Inferior parietal cortex (tissue), 1 donor: Measurements from ENCODE around the gene RAB19.
A peak's percentile ranks its signal among the peaks of the same experiment; 100 is the strongest.

Experiments used
- DNase-seq: peaks from one replicate; pipeline ENCODE4 v3.0.0-alpha.2; 2016; ENCODE audit errors: extremely low spot score

The RAB19 gene

GRCh38 chr7:140403878-140404564, at the start of gene RAB19:
Gene RAB19 (plus strand): TSS chr7:140404058. CDS start chr7:140407647, 3,589 bp downstream.
- no peak for DNase-seq

- no peak for DNase-seq
Observed at GRCh38 chr7:140358024-140358411, 45.8 kb upstream of the RAB19 start.

- DNase-seq = no peak
Observed at GRCh38 chr7:140358412-140359051, 45.3 kb upstream of the RAB19 start.

GRCh38 chr7:140360697-140361229, 43.1 kb upstream of the RAB19 start:
- no peak for DNase-seq

GRCh38 chr7:140364819-140365218, 39.0 kb upstream of the RAB19 start:
- no peak for DNase-seq

GRCh38 chr7:140367528-140367927, 36.3 kb upstream of the RAB19 start:
- no peak for DNase-seq

GRCh38 chr7:140369294-140369693, 34.6 kb upstream of the RAB19 start:
- no peak for DNase-seq

GRCh38 chr7:140375323-140375722, 28.5 kb upstream of the RAB19 start:
- no peak for DNase-seq

- DNase-seq = no peak
Observed at GRCh38 chr7:140375892-140376730, 27.7 kb upstream of the RAB19 start.

GRCh38 chr7:140383954-140384713, 19.7 kb upstream of the RAB19 start:
- DNase-seq = no peak

- no peak for DNase-seq
Observed at GRCh38 chr7:140384894-140385545, 18.8 kb upstream of the RAB19 start.

GRCh38 chr7:140389445-140389844, 14.4 kb upstream of the RAB19 start:
- DNase-seq = no peak

GRCh38 chr7:140390034-140390433, 13.8 kb upstream of the RAB19 start:
- DNase-seq = no peak

GRCh38 chr7:140390466-140391190, 13.2 kb upstream of the RAB19 start:
- DNase-seq = no peak

- DNase-seq = no peak
Observed at GRCh38 chr7:140391634-140392033, 12.2 kb upstream of the RAB19 start.

- no peak for DNase-seq
Observed at GRCh38 chr7:140393756-140394306, 10.0 kb upstream of the RAB19 start.

- DNase-seq = peak; percentile 88
Observed at GRCh38 chr7:140397784-140398750, 5.8 kb upstream of the RAB19 start, which contains the start of gene SLC37A3. Gene SLC37A3 (minus strand): TSS chr7:140398530. CDS start chr7:140382526, 16,004 bp downstream.

- DNase-seq = no peak
Observed at GRCh38 chr7:140398821-140399220, 5.0 kb upstream of the RAB19 start.

GRCh38 chr7:140400381-140400780, 3.5 kb upstream of the RAB19 start:
- no peak for DNase-seq
